ENCODE results near the gene SLC25A2. TPM values are rescaled to one million over a fixed set of nuclear protein-coding genes. Genes with fewer than 3 reads are reported as not detected.

Gene SLC25A2
- total RNA-seq, 4 donors from 2014 or later, result 0.42 to 4.8 TPM; not detected in 2

GRCh38 chr5:141306630-141307029, 2.8 kb upstream of the SLC25A2 start:
- Histone ChIP-seq H3K36me3 (peaks cover 0 to 86% (median 0%) of the 10 kb centered on the region in 3 donors), H3K27me3 (no peaks in the 10 kb centered on the region), H3K27ac (no peak overlapping the region), H3K4me1 (no peaks in the 10 kb centered on the region), H3K4me3 (no peak overlapping the region), H3K9me3 (peaks cover 0 to 100% (median 47%) of the 10 kb centered on the region in 4 donors)
- WGBS, 2 donors, result 96 to 97% methylated on average over 1 of the region's 1 CpG
- no peak for DNase-seq (ENCODE audit: low spot score in 2 of 2)
- no peak for TF ChIP-seq EP300 (IDR thresholded peaks at IDR 0.05)
- TF ChIP-seq CTCF (IDR thresholded peaks at IDR 0.05), result no peak
- no peak for TF ChIP-seq POLR2A (IDR thresholded peaks at IDR 0.05)

GRCh38 chr5:141298376-141298775, 5.5 kb downstream of the SLC25A2 start:
- Histone ChIP-seq H3K4me3 (no peak overlapping the region), H3K4me1 (no peaks in the 10 kb centered on the region), H3K36me3 (peaks cover 0 to 97% (median 0%) of the 10 kb centered on the region in 3 donors), H3K9me3 (peaks cover 0 to 100% (median 47%) of the 10 kb centered on the region in 4 donors), H3K27me3 (no peaks in the 10 kb centered on the region), H3K27ac (peak overlapping the region in 1 of 4 donors; percentile 23)
- WGBS, 2 donors, result 50 to 66% methylated on average over 4 of the region's 4 CpGs
- DNase-seq (ENCODE audit: low spot score in 2 of 2), result no peak
- no peak for TF ChIP-seq CTCF (IDR thresholded peaks at IDR 0.05)
- TF ChIP-seq POLR2A (IDR thresholded peaks at IDR 0.05), result no peak
- TF ChIP-seq EP300 (IDR thresholded peaks at IDR 0.05), result no peak

- peaks cover 0 to 84% (median 0%) of the 10 kb centered on the region in 3 donors for H3K36me3 ChIP-seq
- H3K4me1 ChIP-seq, result no peaks in the 10 kb centered on the region
- 51 to 60% methylated on average over 3 of the region's 3 CpGs for WGBS, 2 donors
- TF ChIP-seq POLR2A (IDR thresholded peaks at IDR 0.05), result no peak
- no peak for TF ChIP-seq EP300 (IDR thresholded peaks at IDR 0.05)
- no peak for TF ChIP-seq CTCF (IDR thresholded peaks at IDR 0.05)
- peaks cover 11 to 100% (median 55%) of the 10 kb centered on the region in 4 donors for H3K9me3 ChIP-seq
- DNase-seq (ENCODE audit: low spot score in 2 of 2), result no peak
- H3K4me3 ChIP-seq, result no peak overlapping the region
- no peak overlapping the region for H3K27ac ChIP-seq
- H3K27me3 ChIP-seq, result no peaks in the 10 kb centered on the region
Observed at GRCh38 chr5:141272906-141273305, 30.9 kb downstream of the SLC25A2 start.

DNA sequence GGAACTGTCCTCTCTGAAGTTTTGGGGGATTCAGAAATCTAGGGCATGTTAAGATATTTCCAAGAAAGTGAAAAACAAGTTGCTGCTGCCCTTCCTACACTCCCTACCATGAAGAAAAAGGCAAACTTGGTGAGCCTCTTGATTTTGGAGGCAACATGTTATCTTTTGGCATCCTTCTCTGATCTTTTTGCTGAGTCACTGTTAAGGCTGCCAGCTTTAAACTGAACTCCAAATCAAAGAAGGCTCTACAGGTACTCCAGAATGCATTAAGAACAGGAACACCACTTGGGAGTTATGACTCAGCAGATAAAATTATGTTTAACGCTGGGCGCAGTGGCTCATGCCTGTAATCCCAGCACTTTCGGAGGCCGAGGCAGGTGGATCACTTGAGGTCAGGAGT, 34.7 kb downstream of the SLC25A2 start:
- 97 to 99% methylated on average over 4 of the region's 4 CpGs for WGBS, 2 donors
- Histone ChIP-seq H3K9me3 (peaks cover 22 to 100% (median 61%) of the 10 kb centered on the region in 4 donors), H3K27me3 (no peaks in the 10 kb centered on the region), H3K27ac (no peak overlapping the region), H3K36me3 (peaks cover 0 to 93% (median 0%) of the 10 kb centered on the region in 3 donors), H3K4me3 (no peak overlapping the region), H3K4me1 (no peaks in the 10 kb centered on the region)
- no peak for DNase-seq (ENCODE audit: low spot score in 2 of 2)
- no peak for TF ChIP-seq POLR2A (IDR thresholded peaks at IDR 0.05)
- no peak for TF ChIP-seq CTCF (IDR thresholded peaks at IDR 0.05)
- no peak for TF ChIP-seq EP300 (IDR thresholded peaks at IDR 0.05)

DNA sequence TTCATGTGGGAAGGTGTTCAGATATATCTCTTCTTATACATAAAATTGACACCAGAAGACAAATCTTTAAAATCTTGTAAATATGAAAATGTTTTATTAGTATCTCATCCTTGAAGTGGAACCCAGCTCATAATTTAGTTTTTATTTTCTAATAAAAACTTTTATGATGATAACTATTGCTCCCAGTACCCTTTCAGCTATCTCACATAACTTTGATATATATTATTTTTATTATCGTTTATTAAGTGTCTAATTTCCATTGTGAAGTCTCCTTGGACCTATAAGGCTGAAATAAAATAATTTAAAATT, 42.7 kb downstream of the SLC25A2 start:
- 80 to 83% methylated on average over 1 of the region's 1 CpG for WGBS, 2 donors
- Histone ChIP-seq H3K27ac (no peak overlapping the region), H3K4me1 (no peaks in the 10 kb centered on the region), H3K4me3 (no peak overlapping the region), H3K9me3 (peaks cover 15 to 100% (median 74%) of the 10 kb centered on the region in 4 donors), H3K36me3 (peaks cover 0 to 96% (median 0%) of the 10 kb centered on the region in 3 donors), H3K27me3 (no peaks in the 10 kb centered on the region)
- no peak for DNase-seq (ENCODE audit: low spot score in 2 of 2)
- no peak for TF ChIP-seq EP300 (IDR thresholded peaks at IDR 0.05)
